GM23338 (cell line): ENCODE measurements around the gene NAA25. TPM values are rescaled to one million over a fixed set of nuclear protein-coding genes. Genes with fewer than 3 reads are reported as not detected.

ENCODE experiments used
- CTCF ChIP-seq, 2 experiments: fragments of 200-600 bp in 1 of 2; sonication (generic) in 1 of 2; conservative IDR thresholded peaks; 2 replicates each; pipeline versions ENCODE4 v1.5.1 to v1.6.1; 2016 to 2017; ENCODE audit warnings: antibody characterized with exemption in 2 of 2, low read depth in 2 of 2, mild to moderate bottlenecking in 2 of 2, moderate library complexity in 1 of 2
- EZH2phosphoT487 ChIP-seq: fragments of 200-600 bp; sonication (generic); IDR thresholded peaks from one replicate; pipeline ENCODE4 v1.8.1; 2018; ENCODE audit warnings: antibody characterized with exemption; ENCODE audit not compliant: unreplicated experiment
- POLR2AphosphoS5 ChIP-seq: IDR thresholded peaks from 2 replicates; pipeline ENCODE4 v1.6.1; 2016; ENCODE audit warnings: antibody characterized with exemption, low read depth
- ZNF114 ChIP-seq: fragments of 250-450 bp; sonication (Bioruptor Pico); IDR thresholded peaks from 2 replicates; pipeline ENCODE4 v1.5.0; 2020; ENCODE audit warnings: mild to moderate bottlenecking, moderate library complexity
- polyA plus RNA-seq: library from polyadenylated mRNA; unstranded; fragments of >200 nt; fragmentation: Nextera tagmentation; extraction: Ambion mirVana; gene quantifications from 2 replicates; pipeline ENCODE4 v1.2.1, GENCODE V29; 2016
- total RNA-seq: library from RNA; depleted of rRNA; stranded (reverse); fragments of >200 nt; shearing (Covaris generic); gene quantifications from 2 replicates; pipeline ENCODE4 v1.2.3, GENCODE V29; 2014
- TF ChIP-seq, protein P1 (sequence below): fragments of 250-450 bp; sonication (Bioruptor Pico); IDR thresholded peaks from 2 replicates; pipeline ENCODE4 v1.5.0; 2020; ENCODE audit warnings: mild to moderate bottlenecking, moderate library complexity
- TF ChIP-seq, protein P2 (sequence below): IDR thresholded peaks from 2 replicates; pipeline ENCODE4 v1.6.1; 2016; ENCODE audit warnings: antibody characterized with exemption
- TF ChIP-seq, protein P3 (sequence below): IDR thresholded peaks from one replicate; pipeline ENCODE4 v1.6.1; 2018; ENCODE audit warnings: antibody characterized with exemption; ENCODE audit not compliant: unreplicated experiment

The NAA25 gene
- total and polyA plus RNA-seq, 2 experiments from 2014 or later: 49.0 to 55.1 TPM

- TF ChIP-seq, protein P1, sequence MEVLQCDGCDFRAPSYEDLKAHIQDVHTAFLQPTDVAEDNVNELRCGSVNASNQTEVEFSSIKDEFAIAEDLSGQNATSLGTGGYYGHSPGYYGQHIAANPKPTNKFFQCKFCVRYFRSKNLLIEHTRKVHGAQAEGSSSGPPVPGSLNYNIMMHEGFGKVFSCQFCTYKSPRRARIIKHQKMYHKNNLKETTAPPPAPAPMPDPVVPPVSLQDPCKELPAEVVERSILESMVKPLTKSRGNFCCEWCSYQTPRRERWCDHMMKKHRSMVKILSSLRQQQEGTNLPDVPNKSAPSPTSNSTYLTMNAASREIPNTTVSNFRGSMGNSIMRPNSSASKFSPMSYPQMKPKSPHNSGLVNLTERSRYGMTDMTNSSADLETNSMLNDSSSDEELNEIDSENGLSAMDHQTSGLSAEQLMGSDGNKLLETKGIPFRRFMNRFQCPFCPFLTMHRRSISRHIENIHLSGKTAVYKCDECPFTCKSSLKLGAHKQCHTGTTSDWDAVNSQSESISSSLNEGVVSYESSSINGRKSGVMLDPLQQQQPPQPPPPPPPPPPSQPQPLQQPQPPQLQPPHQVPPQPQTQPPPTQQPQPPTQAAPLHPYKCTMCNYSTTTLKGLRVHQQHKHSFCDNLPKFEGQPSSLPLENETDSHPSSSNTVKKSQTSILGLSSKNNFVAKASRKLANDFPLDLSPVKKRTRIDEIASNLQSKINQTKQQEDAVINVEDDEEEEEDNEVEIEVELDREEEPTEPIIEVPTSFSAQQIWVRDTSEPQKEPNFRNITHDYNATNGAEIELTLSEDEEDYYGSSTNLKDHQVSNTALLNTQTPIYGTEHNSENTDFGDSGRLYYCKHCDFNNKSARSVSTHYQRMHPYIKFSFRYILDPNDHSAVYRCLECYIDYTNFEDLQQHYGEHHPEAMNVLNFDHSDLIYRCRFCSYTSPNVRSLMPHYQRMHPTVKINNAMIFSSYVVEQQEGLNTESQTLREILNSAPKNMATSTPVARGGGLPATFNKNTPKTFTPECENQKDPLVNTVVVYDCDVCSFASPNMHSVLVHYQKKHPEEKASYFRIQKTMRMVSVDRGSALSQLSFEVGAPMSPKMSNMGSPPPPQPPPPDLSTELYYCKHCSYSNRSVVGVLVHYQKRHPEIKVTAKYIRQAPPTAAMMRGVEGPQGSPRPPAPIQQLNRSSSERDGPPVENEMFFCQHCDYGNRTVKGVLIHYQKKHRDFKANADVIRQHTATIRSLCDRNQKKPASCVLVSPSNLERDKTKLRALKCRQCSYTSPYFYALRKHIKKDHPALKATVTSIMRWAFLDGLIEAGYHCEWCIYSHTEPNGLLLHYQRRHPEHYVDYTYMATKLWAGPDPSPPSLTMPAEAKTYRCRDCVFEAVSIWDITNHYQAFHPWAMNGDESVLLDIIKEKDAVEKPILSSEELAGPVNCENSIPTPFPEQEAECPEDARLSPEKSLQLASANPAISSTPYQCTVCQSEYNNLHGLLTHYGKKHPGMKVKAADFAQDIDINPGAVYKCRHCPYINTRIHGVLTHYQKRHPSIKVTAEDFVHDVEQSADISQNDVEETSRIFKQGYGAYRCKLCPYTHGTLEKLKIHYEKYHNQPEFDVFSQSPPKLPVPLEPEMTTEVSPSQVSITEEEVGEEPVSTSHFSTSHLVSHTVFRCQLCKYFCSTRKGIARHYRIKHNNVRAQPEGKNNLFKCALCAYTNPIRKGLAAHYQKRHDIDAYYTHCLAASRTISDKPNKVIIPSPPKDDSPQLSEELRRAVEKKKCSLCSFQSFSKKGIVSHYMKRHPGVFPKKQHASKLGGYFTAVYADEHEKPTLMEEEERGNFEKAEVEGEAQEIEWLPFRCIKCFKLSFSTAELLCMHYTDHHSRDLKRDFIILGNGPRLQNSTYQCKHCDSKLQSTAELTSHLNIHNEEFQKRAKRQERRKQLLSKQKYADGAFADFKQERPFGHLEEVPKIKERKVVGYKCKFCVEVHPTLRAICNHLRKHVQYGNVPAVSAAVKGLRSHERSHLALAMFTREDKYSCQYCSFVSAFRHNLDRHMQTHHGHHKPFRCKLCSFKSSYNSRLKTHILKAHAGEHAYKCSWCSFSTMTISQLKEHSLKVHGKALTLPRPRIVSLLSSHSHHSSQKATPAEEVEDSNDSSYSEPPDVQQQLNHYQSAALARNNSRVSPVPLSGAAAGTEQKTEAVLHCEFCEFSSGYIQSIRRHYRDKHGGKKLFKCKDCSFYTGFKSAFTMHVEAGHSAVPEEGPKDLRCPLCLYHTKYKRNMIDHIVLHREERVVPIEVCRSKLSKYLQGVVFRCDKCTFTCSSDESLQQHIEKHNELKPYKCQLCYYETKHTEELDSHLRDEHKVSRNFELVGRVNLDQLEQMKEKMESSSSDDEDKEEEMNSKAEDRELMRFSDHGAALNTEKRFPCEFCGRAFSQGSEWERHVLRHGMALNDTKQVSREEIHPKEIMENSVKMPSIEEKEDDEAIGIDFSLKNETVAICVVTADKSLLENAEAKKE (CRISPR knock-in tag): no peak
- TF ChIP-seq EZH2phosphoT487 (no peak), POLR2AphosphoS5 (no peak), CTCF (conservative IDR thresholded peaks at IDR 0.05; ENCODE audit: low read depth in 2 of 2) (no peak), ZNF114 (no peak)
- TF ChIP-seq, protein P2, sequence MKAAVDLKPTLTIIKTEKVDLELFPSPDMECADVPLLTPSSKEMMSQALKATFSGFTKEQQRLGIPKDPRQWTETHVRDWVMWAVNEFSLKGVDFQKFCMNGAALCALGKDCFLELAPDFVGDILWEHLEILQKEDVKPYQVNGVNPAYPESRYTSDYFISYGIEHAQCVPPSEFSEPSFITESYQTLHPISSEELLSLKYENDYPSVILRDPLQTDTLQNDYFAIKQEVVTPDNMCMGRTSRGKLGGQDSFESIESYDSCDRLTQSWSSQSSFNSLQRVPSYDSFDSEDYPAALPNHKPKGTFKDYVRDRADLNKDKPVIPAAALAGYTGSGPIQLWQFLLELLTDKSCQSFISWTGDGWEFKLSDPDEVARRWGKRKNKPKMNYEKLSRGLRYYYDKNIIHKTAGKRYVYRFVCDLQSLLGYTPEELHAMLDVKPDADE: no peak
- TF ChIP-seq, protein P3, sequence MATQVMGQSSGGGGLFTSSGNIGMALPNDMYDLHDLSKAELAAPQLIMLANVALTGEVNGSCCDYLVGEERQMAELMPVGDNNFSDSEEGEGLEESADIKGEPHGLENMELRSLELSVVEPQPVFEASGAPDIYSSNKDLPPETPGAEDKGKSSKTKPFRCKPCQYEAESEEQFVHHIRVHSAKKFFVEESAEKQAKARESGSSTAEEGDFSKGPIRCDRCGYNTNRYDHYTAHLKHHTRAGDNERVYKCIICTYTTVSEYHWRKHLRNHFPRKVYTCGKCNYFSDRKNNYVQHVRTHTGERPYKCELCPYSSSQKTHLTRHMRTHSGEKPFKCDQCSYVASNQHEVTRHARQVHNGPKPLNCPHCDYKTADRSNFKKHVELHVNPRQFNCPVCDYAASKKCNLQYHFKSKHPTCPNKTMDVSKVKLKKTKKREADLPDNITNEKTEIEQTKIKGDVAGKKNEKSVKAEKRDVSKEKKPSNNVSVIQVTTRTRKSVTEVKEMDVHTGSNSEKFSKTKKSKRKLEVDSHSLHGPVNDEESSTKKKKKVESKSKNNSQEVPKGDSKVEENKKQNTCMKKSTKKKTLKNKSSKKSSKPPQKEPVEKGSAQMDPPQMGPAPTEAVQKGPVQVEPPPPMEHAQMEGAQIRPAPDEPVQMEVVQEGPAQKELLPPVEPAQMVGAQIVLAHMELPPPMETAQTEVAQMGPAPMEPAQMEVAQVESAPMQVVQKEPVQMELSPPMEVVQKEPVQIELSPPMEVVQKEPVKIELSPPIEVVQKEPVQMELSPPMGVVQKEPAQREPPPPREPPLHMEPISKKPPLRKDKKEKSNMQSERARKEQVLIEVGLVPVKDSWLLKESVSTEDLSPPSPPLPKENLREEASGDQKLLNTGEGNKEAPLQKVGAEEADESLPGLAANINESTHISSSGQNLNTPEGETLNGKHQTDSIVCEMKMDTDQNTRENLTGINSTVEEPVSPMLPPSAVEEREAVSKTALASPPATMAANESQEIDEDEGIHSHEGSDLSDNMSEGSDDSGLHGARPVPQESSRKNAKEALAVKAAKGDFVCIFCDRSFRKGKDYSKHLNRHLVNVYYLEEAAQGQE: no peak
Observed at GRCh38 chr12:112022241-112023016, 86.2 kb downstream of the NAA25 start (continued).
